HEK293T (cell line): ENCODE measurements around the gene GAB1.

Source experiments
- ARNT ChIP-seq: fragments of 450-650 bp; IDR thresholded peaks from 2 replicates; pipeline ENCODE4 v1.6.1; 2017; ENCODE audit warnings: mild to moderate bottlenecking
- BHLHE40 ChIP-seq: fragments of 450-650 bp; IDR thresholded peaks from 2 replicates; pipeline ENCODE4 v1.6.1; 2016; ENCODE audit warnings: mild to moderate bottlenecking, moderate library complexity, borderline replicate concordance
- ELF4 ChIP-seq: fragments of 450-650 bp; IDR thresholded peaks from 2 replicates; pipeline ENCODE4 v1.6.1; 2017; ENCODE audit warnings: antibody characterized with exemption
- FOXM1 ChIP-seq: fragments of 450-650 bp; IDR thresholded peaks from 2 replicates; pipeline ENCODE4 v1.6.1; 2017; ENCODE audit warnings: mild to moderate bottlenecking, borderline replicate concordance
- NFRKB ChIP-seq: fragments of 450-650 bp; IDR thresholded peaks from 2 replicates; pipeline ENCODE4 v1.6.1; 2016; ENCODE audit warnings: mild to moderate bottlenecking, moderate library complexity
- SP1 ChIP-seq: fragments of 450-650 bp; IDR thresholded peaks from 2 replicates; pipeline ENCODE4 v1.6.1; 2017
- SUZ12 ChIP-seq: fragments of 450-650 bp; IDR thresholded peaks from 2 replicates; pipeline ENCODE4 v1.6.1; 2016; ENCODE audit warnings: mild to moderate bottlenecking
- TARDBP ChIP-seq: fragments of 450-650 bp; IDR thresholded peaks from 2 replicates; pipeline ENCODE4 v1.6.1; 2016
- ZNF384 ChIP-seq: fragments of 450-650 bp; IDR thresholded peaks from 2 replicates; pipeline ENCODE4 v1.6.1; 2016

DNA sequence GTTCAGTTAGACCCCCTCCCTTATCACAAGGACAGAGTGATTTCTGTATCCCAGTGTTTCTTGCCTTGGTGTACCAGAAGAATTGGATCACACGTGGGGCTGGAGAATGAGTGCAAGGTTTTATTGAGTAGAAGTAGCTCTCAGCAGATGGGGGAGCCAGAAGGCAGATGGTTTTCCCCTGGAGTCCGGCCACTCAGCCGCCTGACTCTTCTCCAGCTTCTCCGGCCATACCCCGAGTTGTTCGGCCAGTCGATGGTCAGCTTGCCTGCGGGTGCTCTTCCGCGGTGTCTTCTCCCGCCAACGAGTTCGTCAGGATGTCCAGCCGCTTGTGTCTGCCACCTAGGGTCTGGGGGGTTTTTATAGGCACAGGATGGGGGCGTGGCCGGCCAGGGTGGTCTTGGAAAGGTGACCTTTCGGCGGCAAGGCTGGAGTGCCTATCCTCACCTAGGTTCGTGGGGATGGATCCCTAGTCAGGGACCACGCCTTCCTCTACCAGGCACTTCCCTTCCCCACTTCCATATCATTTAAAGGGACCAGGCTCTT, 14.5 kb downstream of the GAB1 start:
- TF ChIP-seq SP1 = no peak
- no peak for TF ChIP-seq NFRKB
- TF ChIP-seq TARDBP = no peak
- no peak for TF ChIP-seq ZNF384
- no peak for TF ChIP-seq ARNT
- no peak for TF ChIP-seq FOXM1
- TF ChIP-seq BHLHE40 = no peak
- TF ChIP-seq ELF4 = no peak
- TF ChIP-seq SUZ12 = no peak
